ENCODE data around the gene GNB2.
"Not testable (repeated sequence)": the region's sequence is repeated elsewhere in the genome, so short reads cannot be mapped to it uniquely, and the experiment has no call there.

GRCh38 chr7:100724364-100724763, 50.8 kb downstream of the GNB2 start:
- TF ChIP-seq EZH2 (optimal IDR thresholded peaks at IDR 0.05; ENCODE audit: low read depth, low read length); EZH2phosphoT487 (IDR thresholded peaks at IDR 0.05; ENCODE audit: low read length): not testable (repeated sequence)
- TF ChIP-seq, protein P1, sequence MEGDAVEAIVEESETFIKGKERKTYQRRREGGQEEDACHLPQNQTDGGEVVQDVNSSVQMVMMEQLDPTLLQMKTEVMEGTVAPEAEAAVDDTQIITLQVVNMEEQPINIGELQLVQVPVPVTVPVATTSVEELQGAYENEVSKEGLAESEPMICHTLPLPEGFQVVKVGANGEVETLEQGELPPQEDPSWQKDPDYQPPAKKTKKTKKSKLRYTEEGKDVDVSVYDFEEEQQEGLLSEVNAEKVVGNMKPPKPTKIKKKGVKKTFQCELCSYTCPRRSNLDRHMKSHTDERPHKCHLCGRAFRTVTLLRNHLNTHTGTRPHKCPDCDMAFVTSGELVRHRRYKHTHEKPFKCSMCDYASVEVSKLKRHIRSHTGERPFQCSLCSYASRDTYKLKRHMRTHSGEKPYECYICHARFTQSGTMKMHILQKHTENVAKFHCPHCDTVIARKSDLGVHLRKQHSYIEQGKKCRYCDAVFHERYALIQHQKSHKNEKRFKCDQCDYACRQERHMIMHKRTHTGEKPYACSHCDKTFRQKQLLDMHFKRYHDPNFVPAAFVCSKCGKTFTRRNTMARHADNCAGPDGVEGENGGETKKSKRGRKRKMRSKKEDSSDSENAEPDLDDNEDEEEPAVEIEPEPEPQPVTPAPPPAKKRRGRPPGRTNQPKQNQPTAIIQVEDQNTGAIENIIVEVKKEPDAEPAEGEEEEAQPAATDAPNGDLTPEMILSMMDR (IDR thresholded peaks at IDR 0.05; ENCODE audit: low read length) = not testable (repeated sequence)
